Measurements from ENCODE around the gene COPS6. TPM values are rescaled to one million over a fixed set of nuclear protein-coding genes. Genes with fewer than 3 reads are reported as not detected.

COPS6 gene
- polyA plus RNA-seq, 1 experiment = 265 TPM

- DNase-seq (ENCODE audit: low read depth, low spot score) = no peak
- peak overlapping the region; percentile 84 for H3K27ac ChIP-seq (ENCODE audit: low read depth, low read length)
- ChIA-PET CTCF (interaction anchor here (1.1 to 2.3 kb wide), 3 partner anchors 9 to 167 kb away, joined by 3 to 5 read pairs (median 4); no protein-coding TSS in a partner anchor), POLR2A (interaction anchor here (0.7 to 1.1 kb wide), 2 partner anchors 20 to 31 kb away, joined by 3 to 4 read pairs; partner anchors contain the start of genes MCM7 and ZSCAN21)
- peak overlapping the region; percentile 95 for H3K4me3 ChIP-seq (ENCODE audit: low read depth, low read length)
- no peaks in the 10 kb centered on the region for H3K27me3 ChIP-seq (ENCODE audit: control insufficient read depth, insufficient read depth, low read length)
- H3K9me3 ChIP-seq (ENCODE audit: control insufficient read depth, insufficient read depth, low read length) = peaks cover 14% of the 10 kb centered on the region
- TF ChIP-seq, protein P1, sequence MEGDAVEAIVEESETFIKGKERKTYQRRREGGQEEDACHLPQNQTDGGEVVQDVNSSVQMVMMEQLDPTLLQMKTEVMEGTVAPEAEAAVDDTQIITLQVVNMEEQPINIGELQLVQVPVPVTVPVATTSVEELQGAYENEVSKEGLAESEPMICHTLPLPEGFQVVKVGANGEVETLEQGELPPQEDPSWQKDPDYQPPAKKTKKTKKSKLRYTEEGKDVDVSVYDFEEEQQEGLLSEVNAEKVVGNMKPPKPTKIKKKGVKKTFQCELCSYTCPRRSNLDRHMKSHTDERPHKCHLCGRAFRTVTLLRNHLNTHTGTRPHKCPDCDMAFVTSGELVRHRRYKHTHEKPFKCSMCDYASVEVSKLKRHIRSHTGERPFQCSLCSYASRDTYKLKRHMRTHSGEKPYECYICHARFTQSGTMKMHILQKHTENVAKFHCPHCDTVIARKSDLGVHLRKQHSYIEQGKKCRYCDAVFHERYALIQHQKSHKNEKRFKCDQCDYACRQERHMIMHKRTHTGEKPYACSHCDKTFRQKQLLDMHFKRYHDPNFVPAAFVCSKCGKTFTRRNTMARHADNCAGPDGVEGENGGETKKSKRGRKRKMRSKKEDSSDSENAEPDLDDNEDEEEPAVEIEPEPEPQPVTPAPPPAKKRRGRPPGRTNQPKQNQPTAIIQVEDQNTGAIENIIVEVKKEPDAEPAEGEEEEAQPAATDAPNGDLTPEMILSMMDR (IDR thresholded peaks at IDR 0.05; ENCODE audit: low read depth, low read length) = no peak
These were observed 7.7 kb upstream of the COPS6 start for GRCh38 chr7:100080907-100081534.

DNA sequence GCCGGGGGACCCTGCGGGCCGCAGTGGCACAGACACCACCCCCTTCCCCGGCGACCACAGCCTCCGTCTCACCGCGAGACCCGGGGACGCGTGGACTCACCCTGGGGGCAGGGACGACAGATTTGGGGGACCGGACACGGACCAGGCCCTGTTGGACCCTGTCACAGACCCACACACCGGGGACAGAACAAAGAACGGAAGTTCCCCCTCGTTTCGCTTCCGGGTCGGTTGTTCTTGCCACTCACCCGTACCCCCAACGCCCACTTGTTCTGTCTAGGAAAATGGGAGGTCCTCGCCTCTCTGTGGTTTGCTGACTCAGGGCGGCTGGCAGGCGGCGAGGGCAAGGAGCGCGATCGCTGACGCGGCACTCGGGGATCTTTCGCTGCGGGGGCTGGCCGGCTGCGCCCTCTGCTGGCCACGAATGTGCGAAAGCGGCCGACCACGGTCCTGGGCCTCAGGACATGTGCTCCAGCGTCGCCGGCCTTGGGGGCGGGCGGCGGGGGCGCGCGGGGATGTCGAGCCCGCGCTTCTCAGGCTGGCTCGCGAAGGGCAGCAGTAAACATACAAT lies 7.2 kb upstream of the COPS6 start, which contains the start of gene ZNF3:
TSS of gene ZNF3 (minus strand) at position 189 of the 568 bp plus-strand sequence. CDS start 4,366 bp downstream, outside the sequence.
- Histone ChIP-seq H3K9me3 (ENCODE audit: control insufficient read depth, insufficient read depth, low read length) (peaks cover 8% of the 10 kb centered on the region), H3K27ac (ENCODE audit: low read depth, low read length) (peak within 1 kb of the TSS; percentile 84), H3K27me3 (ENCODE audit: control insufficient read depth, insufficient read depth, low read length) (no peaks in the 10 kb centered on the region), H3K4me3 (ENCODE audit: low read depth, low read length) (peak within 1 kb of the TSS; percentile 95)
- ChIA-PET CTCF (interaction anchor here (0.7 to 2.3 kb wide), 8 partner anchors 11 to 167 kb away, joined by 3 to 13 read pairs (median 5); no protein-coding TSS in a partner anchor), POLR2A (interaction anchor here (0.9 to 1.1 kb wide), 2 partner anchors 20 to 32 kb away, joined by 3 to 4 read pairs; partner anchors contain the start of genes AP4M1, MCM7 and ZSCAN21)
- TF ChIP-seq, protein P1 (IDR thresholded peaks at IDR 0.05; ENCODE audit: low read depth, low read length) = peak; percentile 81
- peak; percentile 99 for DNase-seq (ENCODE audit: low read depth, low spot score)

DNA sequence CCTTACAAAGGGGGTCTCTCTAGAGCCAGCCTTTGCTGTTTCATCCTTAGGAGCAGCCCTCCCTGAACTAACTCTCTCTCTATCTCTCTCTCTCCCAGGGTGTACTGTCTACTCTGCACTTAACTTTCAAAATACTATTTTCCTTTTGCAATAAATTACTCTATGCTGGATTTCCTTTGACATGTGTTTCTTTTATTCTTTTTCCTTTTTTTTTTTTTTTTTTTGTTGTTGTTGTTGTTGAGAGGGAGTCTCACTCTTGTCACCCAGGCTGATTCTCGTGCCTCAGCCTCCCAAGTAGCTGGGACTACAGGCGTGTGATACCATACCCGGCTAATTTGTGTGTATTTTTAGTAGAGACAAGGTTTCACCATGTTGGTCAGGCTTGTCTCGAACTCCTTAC lies 5.8 kb upstream of the COPS6 start:
- CTCF ChIA-PET = interaction anchor here (0.8 to 2.3 kb wide), 13 partner anchors 12 to 169 kb away, joined by 3 to 13 read pairs (median 5); partner anchors contain the start of genes AP4M1 and MCM7
- Histone ChIP-seq H3K27ac (ENCODE audit: low read depth, low read length) (peak overlapping the region; percentile 22), H3K4me3 (ENCODE audit: low read depth, low read length) (no peak overlapping the region), H3K27me3 (ENCODE audit: control insufficient read depth, insufficient read depth, low read length) (no peaks in the 10 kb centered on the region), H3K9me3 (ENCODE audit: control insufficient read depth, insufficient read depth, low read length) (no peaks in the 10 kb centered on the region)
- TF ChIP-seq, protein P1 (IDR thresholded peaks at IDR 0.05; ENCODE audit: low read depth, low read length) = no peak
- POLR2A ChIA-PET = interaction anchor here (0.9 to 1.0 kb wide), 2 partner anchors 17 to 19 kb away, joined by 3 to 6 read pairs; no protein-coding TSS in a partner anchor
- no peak for DNase-seq (ENCODE audit: low read depth, low spot score)

DNA sequence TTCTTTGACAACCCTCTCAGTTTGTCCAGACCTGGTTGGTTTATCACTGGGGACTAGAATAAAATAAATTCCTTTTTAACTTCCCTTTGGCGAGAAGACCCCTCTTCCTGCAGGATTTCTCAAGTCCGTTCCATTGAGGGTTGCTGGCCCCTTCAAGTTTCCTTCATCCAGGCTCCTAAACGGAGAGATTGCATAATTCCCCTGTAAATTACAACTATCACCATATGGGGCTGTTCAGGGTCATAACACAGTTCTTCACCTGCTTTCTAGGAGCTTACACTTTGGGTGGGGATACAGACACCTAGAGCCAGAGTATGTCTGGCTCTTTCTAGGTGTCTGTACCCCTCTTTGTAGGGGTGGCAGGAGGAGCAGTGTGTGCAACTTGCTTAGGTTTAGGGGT lies 3.3 kb upstream of the COPS6 start:
- CTCF ChIA-PET = no interaction called here
- TF ChIP-seq, protein P1 (IDR thresholded peaks at IDR 0.05; ENCODE audit: low read depth, low read length) = no peak
- Histone ChIP-seq H3K9me3 (ENCODE audit: control insufficient read depth, insufficient read depth, low read length) (no peaks in the 10 kb centered on the region; the same call in 1 of the 2 replicates), H3K27ac (ENCODE audit: low read depth, low read length) (peak overlapping the region; percentile 31), H3K4me3 (ENCODE audit: low read depth, low read length) (no peak overlapping the region), H3K27me3 (ENCODE audit: control insufficient read depth, insufficient read depth, low read length) (no peaks in the 10 kb centered on the region)
- DNase-seq (ENCODE audit: low read depth, low spot score) = no peak
- POLR2A ChIA-PET = no interaction called here

All from AG04450 (cell line).